ENCODE results near the gene OMA1.

DNA sequence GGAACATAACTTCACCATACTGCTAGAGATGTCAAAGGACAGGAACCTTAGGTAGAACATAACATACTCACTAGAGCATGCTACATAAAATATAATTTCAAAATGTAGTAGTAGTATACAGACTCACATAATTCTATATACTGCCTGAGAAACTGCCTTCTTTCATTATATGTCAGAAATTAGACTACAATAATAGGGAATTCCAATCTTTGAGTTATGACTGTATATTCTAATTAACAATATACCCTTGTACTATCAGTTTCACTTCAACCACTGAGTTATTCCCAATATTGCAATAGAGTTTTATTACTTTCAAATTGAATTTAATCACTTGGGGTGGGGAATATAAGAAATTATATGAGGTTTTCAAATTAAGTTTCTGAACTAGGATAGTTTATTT lies 44.0 kb downstream of the OMA1 start:
- TF ChIP-seq, protein P1, sequence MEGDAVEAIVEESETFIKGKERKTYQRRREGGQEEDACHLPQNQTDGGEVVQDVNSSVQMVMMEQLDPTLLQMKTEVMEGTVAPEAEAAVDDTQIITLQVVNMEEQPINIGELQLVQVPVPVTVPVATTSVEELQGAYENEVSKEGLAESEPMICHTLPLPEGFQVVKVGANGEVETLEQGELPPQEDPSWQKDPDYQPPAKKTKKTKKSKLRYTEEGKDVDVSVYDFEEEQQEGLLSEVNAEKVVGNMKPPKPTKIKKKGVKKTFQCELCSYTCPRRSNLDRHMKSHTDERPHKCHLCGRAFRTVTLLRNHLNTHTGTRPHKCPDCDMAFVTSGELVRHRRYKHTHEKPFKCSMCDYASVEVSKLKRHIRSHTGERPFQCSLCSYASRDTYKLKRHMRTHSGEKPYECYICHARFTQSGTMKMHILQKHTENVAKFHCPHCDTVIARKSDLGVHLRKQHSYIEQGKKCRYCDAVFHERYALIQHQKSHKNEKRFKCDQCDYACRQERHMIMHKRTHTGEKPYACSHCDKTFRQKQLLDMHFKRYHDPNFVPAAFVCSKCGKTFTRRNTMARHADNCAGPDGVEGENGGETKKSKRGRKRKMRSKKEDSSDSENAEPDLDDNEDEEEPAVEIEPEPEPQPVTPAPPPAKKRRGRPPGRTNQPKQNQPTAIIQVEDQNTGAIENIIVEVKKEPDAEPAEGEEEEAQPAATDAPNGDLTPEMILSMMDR (conservative IDR thresholded peaks at IDR 0.05) = no peak
- TF ChIP-seq EZH2 (IDR thresholded peaks at IDR 0.05; ENCODE audit: low read depth) = no peak

Measured in PC-9 (cell line).